Measurements from ENCODE around the gene POLR3A. TPM values are rescaled to one million over a fixed set of nuclear protein-coding genes. Genes with fewer than 3 reads are reported as not detected.

POLR3A gene
- total RNA-seq, 4 donors from 2014 or later = 10.0 to 19.4 (median 14.6) TPM

DNA sequence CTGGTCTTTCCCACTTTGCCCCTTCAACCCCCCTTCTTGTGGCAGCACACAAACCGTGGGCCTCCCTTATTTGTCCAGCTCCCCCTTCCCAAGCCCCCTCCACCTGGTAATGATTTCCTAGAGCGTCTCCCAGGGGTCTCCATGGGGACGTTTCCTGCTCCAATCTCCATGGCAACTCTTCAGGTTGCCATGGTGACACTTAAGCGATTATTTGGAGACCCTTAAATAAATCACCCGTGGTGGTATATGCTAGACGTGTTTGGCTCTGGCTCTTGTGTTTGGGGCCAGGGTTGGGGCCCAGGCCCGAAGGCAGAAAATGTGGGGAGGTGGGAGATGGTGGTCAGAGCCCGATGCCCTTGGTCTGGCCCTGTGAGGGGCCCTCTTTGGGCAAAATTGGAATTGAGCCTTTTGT, 61.7 kb downstream of the POLR3A start:
- Histone ChIP-seq H3K36me3 (no peaks in the 10 kb centered on the region), H3K9me3 (no peaks in the 10 kb centered on the region), H3K4me3 (no peak overlapping the region), H3K4me1 (peaks cover 0 to 6% of the 10 kb centered on the region in 2 donors), H3K27ac (no peak overlapping the region), H3K27me3 (no peaks in the 10 kb centered on the region)
- no peak for TF ChIP-seq POLR2A (IDR thresholded peaks at IDR 0.05)
- TF ChIP-seq, protein P1, sequence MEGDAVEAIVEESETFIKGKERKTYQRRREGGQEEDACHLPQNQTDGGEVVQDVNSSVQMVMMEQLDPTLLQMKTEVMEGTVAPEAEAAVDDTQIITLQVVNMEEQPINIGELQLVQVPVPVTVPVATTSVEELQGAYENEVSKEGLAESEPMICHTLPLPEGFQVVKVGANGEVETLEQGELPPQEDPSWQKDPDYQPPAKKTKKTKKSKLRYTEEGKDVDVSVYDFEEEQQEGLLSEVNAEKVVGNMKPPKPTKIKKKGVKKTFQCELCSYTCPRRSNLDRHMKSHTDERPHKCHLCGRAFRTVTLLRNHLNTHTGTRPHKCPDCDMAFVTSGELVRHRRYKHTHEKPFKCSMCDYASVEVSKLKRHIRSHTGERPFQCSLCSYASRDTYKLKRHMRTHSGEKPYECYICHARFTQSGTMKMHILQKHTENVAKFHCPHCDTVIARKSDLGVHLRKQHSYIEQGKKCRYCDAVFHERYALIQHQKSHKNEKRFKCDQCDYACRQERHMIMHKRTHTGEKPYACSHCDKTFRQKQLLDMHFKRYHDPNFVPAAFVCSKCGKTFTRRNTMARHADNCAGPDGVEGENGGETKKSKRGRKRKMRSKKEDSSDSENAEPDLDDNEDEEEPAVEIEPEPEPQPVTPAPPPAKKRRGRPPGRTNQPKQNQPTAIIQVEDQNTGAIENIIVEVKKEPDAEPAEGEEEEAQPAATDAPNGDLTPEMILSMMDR (IDR thresholded peaks at IDR 0.05) = no peak
- intact Hi-C loops (cut with DNase I; ENCODE audit: low total_unique reads) = no loop called here
- no peak for DNase-seq

DNA sequence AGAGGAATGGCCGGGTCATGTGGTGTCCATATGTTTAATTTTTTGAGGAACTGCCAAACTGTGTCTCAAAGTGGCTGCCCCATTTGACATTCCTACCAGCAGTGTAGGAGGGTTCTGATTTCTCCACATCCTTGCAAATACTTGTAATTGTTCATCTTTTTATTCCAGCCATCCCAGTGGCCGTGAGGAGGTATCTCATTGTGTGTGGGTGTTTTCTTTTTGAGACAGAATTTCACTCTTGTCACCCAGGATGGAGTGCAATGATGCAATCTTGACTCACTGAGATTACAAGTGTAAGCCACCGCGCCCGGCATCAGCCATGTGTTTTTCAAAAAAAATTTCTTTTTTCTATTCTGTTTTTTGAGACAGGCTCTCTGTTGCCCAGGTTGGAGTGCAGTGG, 64.0 kb downstream of the POLR3A start:
- H3K36me3 ChIP-seq = no peaks in the 10 kb centered on the region
- H3K27me3 ChIP-seq = no peaks in the 10 kb centered on the region
- no peak for TF ChIP-seq POLR2A (IDR thresholded peaks at IDR 0.05)
- TF ChIP-seq, protein P1 (IDR thresholded peaks at IDR 0.05) = no peak
- intact Hi-C loops (cut with DNase I; ENCODE audit: low total_unique reads) = no loop called here
- H3K9me3 ChIP-seq = no peaks in the 10 kb centered on the region
- H3K27ac ChIP-seq = no peak overlapping the region
- no peak overlapping the region for H3K4me3 ChIP-seq
- no peak for DNase-seq
- no peaks in the 10 kb centered on the region for H3K4me1 ChIP-seq

DNA sequence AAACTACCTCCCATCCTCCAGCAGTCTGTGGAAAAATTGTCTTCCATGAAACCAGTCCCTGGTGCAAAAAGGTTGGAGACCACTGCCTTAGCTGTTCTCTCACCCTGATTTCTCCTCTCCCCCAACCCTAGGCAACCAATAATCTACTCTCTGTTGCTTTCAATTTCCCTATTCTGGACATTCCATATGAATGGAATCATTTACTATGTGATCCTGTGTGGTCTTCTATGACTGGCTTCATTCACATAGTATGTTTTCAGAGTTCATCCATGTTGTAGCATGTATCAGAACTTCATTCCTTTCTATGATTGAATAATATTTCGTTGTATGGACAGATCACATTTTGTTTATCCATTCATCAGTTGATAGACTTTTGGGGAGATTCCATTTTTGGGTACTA, 64.5 kb downstream of the POLR3A start:
- DNase-seq = no peak
- intact Hi-C loops (cut with DNase I; ENCODE audit: low total_unique reads) = no loop called here
- no peaks in the 10 kb centered on the region for H3K36me3 ChIP-seq

DNA sequence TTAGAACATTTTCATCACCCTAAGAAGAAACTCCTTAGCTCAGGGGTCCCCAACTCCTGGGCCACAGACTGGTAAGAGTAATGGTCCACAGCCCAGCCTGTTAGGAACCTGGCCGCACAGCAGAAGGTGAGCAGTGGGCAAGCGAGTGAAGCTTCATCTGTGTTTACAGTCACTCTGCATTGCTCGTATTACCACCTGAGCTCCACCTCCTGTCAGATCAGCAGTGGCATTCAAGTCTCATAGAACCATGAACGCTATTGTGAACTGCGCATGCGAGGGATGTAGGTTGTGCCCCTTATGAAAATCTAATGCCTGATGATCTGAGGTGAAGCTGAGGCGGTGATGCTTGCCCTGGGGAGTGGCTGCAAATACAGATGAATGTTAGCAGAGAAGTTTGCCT, 65.4 kb downstream of the POLR3A start:
- Histone ChIP-seq H3K27me3 (no peaks in the 10 kb centered on the region), H3K4me3 (no peak overlapping the region), H3K9me3 (no peaks in the 10 kb centered on the region), H3K27ac (no peak overlapping the region), H3K4me1 (no peaks in the 10 kb centered on the region), H3K36me3 (no peaks in the 10 kb centered on the region)
- no peak for DNase-seq
- intact Hi-C loops (cut with DNase I; ENCODE audit: low total_unique reads) = no loop called here
- no peak for TF ChIP-seq POLR2A (IDR thresholded peaks at IDR 0.05)
- TF ChIP-seq, protein P1 (IDR thresholded peaks at IDR 0.05) = no peak

More for the DNA sequence above, 64.5 kb downstream of the POLR3A start:
- Histone ChIP-seq H3K4me1 (no peaks in the 10 kb centered on the region), H3K4me3 (no peak overlapping the region), H3K9me3 (no peaks in the 10 kb centered on the region), H3K27me3 (no peaks in the 10 kb centered on the region), H3K27ac (no peak overlapping the region)
- TF ChIP-seq, protein P1 (IDR thresholded peaks at IDR 0.05) = no peak
- no peak for TF ChIP-seq POLR2A (IDR thresholded peaks at IDR 0.05)

DNA sequence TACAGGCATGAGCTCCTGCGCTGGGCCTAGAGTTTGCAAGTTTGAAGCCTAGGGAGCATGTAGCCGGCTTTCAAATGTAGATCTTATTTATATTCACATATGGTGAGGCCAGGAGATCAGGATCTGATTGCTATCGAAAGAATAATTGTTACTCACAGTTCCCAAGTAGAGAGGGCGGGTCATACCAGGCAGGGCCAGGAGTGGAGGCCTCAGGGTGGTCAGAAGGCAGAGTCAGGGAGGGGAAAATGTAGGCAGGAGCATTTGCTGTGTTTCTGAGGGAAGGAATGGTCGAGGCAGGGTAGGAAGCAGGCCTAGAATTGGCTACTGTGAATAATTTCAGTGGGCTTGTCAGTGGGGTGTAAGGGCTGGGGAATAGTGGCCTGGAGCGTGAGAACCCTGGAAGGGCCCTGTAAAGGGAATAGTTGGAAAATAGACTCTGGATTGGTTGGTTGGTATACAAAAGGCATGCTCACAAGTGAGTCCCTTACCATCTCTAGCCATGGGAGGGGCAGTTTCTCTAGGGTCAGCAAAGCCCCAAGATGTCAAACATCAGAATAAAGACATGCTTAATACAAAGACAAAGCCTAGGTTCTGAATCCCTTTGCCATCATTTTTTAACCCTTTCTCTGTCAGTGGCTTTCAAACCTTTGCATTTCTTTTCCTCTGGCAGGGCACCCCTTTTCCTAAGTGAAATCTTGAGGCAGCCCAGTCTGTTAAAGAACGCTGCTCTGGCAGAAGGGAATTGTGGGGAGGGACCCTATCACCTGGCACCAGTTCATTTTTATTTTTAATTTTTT, 66.8 kb downstream of the POLR3A start:
- Histone ChIP-seq H3K4me1 (no peaks in the 10 kb centered on the region), H3K4me3 (no peak overlapping the region), H3K9me3 (no peaks in the 10 kb centered on the region), H3K27me3 (no peaks in the 10 kb centered on the region), H3K36me3 (no peaks in the 10 kb centered on the region), H3K27ac (no peak overlapping the region)
- intact Hi-C loops (cut with DNase I; ENCODE audit: low total_unique reads) = no loop called here
- TF ChIP-seq POLR2A (IDR thresholded peaks at IDR 0.05) = no peak
- TF ChIP-seq, protein P1 (IDR thresholded peaks at IDR 0.05) = no peak
- DNase-seq = no peak
